Measurements from ENCODE around the gene NLRP6.
"Not testable (repeated sequence)": the region's sequence is repeated elsewhere in the genome, so short reads cannot be mapped to it uniquely, and the experiment has no call there.

The NLRP6 gene

DNA sequence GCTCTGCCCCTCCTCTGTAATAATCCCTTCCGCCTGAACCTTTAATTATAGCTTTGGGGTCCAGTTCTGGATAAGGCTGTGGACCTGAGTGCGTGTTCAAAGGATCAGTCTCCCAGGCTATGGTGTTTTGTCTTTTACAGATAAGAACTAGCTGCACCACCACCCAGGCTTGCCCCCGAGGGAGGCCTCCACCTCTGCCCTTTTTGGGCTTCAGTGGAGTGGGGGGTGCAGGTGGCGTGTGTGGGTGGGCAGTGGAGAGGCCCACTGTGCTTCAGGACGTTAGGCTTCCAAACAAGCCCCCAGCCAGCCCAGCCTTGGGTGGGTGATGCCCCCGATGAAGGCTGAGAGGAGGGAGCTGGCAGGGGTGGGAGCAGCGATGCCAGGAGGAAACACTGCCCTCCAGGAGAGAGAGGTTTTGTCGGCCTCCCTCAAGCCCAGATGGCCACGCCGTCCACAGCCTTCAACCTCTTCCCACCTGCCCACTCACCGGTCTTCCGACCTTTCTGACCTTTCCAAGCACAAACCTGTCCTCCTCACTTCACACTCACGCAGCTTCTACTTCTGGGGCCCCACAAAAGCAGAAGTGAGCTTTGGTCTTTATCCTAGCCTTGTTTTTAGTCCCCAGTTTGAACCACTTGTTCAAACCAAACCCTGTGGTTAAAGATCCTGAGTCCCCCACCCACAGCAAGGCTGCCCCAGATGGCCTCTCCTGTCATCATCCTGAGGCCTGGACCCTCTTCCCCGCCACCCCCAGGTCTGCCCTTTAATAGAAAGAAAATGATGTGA is 21.1 kb upstream of the NLRP6 start:
- no peak for DNase-seq (ENCODE audit: low read depth)

DNA sequence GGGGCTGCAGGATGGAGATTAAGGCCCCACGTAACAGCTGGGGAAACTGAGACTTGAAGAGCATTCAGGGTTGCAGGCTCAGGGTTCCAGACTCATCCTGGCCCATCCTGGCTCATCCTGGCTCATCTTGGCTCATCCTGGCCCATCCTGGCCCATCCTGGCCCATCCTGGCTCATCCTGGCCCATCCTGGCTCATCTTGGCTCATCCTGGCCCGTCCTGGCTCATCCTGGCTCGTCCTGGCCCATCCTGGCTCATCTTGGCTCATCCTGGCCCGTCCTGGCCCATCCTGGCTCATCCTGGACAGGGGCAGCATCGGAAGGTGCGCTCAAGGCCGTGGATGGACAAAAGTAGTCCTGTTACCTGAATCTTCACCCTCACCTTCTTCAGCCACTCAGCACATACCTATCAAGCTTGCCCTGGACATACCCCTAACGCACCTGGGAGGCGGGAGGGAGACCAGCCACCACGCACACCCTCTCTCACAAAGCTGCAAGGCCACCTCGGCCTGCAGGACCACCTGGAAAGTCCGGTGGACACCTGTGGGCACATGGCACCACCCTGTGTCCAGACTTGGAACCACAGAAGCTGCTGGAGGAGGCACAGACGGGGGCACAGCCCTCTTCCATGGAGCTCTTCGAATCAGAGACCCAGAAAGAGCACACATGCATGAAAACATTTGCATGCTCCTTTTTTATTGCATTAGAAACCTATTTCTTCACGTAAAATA is 20.3 kb upstream of the NLRP6 start:
- no peak for DNase-seq (ENCODE audit: low read depth)

DNA sequence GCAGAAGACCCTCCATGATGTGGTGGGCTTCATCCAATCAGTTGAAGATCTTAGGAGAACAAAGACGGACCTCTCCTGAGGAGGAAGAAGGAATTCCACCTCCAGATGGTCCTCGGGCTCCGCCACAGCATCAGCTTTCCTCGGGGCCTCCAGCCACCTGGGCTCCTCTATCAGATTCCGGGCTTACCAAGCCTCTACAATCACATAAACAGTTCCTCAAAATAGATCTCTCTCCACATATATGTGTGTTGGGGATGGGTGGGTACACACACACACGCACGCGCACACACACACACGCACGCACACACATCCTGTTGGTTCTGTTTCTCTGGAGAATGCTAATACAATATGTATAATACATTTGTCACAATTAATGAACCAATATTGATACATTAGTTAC is 18.8 kb upstream of the NLRP6 start:
- no peak for DNase-seq (ENCODE audit: low read depth)

DNA sequence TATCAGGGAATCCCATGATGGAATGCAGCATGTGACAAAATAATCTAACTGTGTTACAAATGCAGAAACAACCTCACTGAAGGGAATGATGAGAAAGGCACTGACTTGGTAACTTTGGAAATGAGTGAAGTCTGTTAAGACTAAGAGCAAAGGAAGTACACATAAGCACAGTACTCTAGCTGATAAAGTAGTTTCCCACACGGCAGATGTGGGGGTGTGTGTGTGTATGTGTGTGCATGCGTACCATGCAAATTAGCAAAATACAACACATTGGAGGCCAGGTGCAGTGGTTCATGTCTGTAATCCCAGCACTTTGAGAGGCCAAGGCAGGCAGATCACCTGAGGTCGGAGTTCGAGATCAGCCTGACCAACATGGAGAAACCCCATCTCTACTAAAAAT is 16.6 kb upstream of the NLRP6 start:
- DNase-seq (ENCODE audit: low read depth): no peak

DNA sequence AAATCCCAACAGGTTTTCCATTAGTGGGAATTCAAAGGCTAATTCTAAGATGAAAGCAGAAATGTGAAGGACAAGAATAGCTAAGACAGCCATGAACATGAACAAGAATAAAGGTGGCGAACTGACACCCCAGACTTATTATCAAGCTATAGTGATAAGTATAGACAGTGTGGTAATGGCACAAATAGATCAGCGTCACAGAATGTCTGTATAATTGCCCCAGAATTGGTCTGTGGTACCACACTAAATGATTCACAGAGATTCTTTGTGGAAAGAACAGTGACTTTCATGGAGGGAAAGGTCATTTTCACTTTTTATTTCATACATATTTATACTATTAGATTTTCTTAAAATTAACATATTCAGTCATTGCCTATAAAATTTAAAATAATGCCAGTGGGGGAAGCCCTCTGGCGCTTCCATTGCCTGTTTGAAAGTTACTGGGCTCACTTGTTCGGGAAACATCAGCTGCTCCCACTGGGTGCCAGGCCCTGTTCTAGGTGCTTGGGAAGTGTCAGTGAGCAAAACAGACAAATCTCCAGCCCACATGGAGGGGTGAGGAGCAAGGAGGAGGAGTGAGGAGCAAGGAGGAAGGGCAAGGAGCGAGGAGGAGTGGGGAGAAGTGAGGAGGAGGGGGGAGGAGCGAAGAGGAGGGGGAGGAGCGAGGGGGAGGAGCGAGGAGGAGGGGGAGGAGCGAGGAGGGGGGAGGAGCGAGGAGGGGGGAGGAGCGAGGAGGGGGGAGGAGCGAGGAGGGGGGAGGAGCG is 11.3 kb upstream of the NLRP6 start:
- DNase-seq (ENCODE audit: low read depth): no peak

DNA sequence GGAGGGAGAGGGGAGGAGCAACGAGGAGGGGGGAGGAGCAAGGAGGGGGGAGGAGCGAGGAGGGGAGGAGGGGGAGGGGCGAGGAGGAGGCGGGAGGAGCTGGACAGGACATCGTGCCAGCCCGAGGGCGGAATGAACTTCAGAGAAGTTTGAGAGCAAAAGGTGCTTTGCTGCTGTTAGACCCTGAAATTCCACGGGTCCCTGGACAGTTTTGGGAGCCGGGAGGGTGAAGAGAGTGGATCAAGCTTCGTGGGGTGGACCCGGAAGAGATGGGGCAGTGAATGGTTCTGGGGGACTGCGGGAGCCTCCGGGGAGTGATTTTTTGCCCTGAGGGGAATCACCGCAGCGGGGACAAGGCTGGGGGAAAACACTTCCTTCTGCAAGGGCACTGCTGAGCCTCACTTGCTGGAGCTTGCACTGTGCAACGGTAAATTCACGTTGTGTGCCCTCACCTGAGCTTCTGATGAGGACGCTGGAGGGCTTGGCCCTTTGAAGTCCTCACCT is 10.7 kb upstream of the NLRP6 start:
- no peak for DNase-seq (ENCODE audit: low read depth)

- DNase-seq (ENCODE audit: low read depth): not testable (repeated sequence)
These were observed 9.5 kb upstream of the NLRP6 start for GRCh38 chr11:268716-269145.

GRCh38 chr11:269146-269890 is 8.9 kb upstream of the NLRP6 start:
- no peak for DNase-seq (ENCODE audit: low read depth)

DNA sequence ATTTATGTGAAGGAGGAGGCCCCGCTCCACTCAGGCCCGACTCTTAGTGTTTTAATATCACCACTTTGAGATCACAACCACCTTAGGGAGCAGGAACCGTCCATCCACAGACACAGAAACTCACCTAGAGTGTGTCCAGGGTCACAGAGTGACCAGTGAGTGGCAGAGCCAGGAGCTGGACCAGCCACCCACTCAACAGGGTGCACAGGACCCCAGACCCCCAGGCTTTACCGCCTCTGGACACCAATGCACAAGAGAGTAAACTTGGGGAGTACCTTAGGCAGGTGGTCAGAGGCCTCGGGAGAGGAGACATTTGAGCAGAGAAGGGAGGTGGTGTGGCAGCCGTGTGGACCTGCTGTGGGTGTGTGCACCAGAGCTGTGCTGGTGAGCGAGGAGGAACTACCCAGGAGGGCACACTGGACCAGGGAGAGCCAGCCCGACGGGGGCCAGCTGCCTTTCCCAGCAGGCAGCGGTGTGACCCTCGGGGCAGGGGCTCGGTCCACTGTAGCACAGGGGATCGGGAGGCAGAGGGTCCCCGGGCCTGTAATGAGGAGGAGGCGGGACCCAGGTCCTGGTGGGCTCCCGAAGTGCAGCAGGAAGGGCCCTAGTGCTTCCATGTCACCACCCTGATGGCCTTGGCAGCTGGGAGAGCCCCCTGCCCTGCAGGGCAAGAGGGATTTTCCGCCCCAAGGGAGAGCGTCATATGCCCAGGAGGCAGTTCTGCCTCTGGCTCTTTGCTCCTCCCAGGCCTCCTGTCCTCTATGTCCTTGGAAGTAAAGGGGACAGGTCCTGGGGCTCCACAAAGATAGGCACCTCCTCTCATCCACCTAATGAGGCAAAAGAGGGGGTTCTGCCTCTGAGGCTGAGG is 7.5 kb upstream of the NLRP6 start:
- DNase-seq (ENCODE audit: low read depth): no peak

- DNase-seq (ENCODE audit: low read depth): no peak
These were observed 6.9 kb upstream of the NLRP6 start for GRCh38 chr11:271319-271715.

GRCh38 chr11:272195-272930 is 5.8 kb upstream of the NLRP6 start:
- DNase-seq (ENCODE audit: low read depth): no peak

- no peak for DNase-seq (ENCODE audit: low read depth)
These were observed 5.3 kb upstream of the NLRP6 start for GRCh38 chr11:272931-273198.

DNA sequence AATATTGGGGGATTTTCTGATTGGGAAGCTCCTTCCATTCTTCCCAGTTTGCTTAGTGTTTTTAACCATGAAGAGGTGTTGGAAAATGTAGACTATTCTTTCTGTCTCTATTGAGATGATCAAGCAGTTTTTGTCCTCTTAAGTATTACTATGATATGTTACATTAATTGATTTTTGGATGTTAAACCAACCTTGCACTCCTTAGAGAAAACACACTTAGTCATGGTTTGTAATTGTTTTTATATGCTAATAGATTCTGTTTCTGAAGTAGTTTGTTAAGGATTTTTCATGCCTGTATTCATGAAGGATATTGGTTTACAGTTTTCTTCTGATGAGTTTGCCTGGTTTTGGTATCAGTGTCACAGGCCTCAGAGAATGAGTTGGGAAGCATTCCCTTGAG is 2.0 kb upstream of the NLRP6 start:
- no peak for DNase-seq (ENCODE audit: low read depth)

DNA sequence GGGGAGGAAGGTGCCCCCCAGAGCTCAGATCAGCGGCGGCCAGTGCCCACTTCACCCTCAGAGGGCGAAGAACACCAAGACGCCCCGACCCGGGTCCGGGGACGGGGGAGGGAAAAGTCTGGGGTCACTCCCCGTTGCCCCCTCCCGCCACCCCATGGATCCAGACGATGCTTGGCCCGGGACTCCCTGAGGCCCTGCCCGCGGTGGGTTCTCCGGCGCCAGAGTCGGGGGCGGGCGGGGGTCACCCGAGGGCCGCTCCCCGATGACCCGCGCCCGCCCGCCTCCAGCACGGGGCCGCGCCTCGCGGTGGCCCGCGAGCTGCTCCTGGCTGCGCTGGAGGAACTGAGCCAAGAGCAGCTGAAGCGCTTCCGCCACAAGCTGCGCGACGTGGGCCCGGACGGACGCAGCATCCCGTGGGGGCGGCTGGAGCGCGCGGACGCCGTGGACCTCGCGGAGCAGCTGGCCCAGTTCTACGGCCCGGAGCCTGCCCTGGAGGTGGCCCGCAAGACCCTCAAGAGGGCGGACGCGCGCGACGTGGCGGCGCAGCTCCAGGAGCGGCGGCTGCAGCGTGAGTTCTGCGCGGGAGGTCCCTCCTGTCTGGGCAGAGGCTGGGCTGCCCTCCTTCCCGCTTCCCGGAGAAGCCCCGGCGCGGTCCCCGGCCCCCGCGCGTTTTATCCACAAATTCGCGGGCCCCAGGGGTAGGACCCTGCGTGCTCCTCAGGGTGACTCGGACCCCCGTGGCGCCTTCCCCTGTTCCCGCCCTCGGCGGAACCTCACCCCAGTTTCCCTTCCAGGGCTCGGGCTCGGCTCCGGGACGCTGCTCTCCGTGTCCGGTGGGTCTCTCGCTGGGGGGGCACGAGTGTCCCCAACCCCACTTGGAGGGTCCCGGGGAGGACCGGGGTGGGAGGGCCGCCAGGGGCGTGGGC is 1.1 kb downstream of the NLRP6 start:
- no peak for DNase-seq (ENCODE audit: low read depth)

- no peak for DNase-seq (ENCODE audit: low read depth)
These were observed 1.9 kb downstream of the NLRP6 start for GRCh38 chr11:279966-280705.

GRCh38 chr11:280706-281485 is 2.7 kb downstream of the NLRP6 start:
- DNase-seq (ENCODE audit: low read depth): no peak

GRCh38 chr11:281486-282161 is 3.4 kb downstream of the NLRP6 start:
- DNase-seq (ENCODE audit: low read depth): no peak

All from stimulated activated CD8-positive, alpha-beta memory T cell treated with anti-CD3 and anti-CD28 coated beads, Interleukin-12 subunit alpha, Interleukin-12 subunit beta, amount 100 ng/mL, for 1 hour (primary cell).